AG09309 (cell line): ENCODE results near the gene HNRNPC.

Experiments used
- DNase-seq: peaks from one replicate; pipeline ENCODE4 v3.0.0-alpha.2; 2010; ENCODE audit warnings: low read depth
- H3K4me3 ChIP-seq: 2 replicates; pipeline ENCODE4 v1.5.1; 2011; ENCODE audit warnings: mild to moderate bottlenecking, low read depth, low read length, moderate library complexity; ENCODE audit not compliant: control insufficient read depth
- CTCF ChIP-seq: IDR thresholded peaks from 2 replicates; pipeline ENCODE4 v1.5.1; 2011; ENCODE audit warnings: mild to moderate bottlenecking, low read depth, low read length, inconsistent platforms; ENCODE audit not compliant: insufficient read depth, control insufficient read depth; ENCODE audit errors: missing control alignments

Gene HNRNPC

DNA sequence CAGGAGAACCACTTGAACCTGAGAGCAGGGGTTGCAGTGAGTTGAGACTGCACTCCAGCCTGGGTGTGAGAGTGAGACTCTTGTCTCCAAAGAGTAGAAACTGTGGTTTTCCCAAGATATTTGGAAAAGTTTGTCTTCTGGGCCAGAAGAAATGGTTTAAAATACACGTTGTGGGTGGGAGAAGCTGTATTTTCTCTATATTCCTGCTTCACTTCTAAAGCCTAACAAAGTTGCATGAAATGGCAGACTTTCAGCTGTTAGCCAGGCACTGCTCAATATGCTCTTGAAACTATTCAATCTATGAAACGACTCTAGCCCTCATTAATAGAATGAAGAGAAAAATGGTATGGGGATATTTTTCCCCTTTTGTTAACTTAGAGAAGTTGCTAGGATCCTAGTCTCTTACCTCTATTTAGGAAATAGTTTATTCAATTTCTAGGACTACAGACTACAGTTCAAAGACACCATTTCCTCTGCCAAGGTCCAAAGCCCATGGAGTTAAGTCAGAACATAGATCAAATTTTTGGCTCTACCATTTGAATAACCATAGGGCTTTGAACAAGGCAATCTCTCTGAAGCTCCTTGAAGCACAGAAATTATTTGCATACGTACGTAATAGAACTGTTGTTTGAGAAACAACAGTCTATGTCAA is 64.1 kb downstream of the HNRNPC start:
- no peak for DNase-seq
- TF ChIP-seq CTCF, result no peak
- no peak overlapping the region for H3K4me3 ChIP-seq

DNA sequence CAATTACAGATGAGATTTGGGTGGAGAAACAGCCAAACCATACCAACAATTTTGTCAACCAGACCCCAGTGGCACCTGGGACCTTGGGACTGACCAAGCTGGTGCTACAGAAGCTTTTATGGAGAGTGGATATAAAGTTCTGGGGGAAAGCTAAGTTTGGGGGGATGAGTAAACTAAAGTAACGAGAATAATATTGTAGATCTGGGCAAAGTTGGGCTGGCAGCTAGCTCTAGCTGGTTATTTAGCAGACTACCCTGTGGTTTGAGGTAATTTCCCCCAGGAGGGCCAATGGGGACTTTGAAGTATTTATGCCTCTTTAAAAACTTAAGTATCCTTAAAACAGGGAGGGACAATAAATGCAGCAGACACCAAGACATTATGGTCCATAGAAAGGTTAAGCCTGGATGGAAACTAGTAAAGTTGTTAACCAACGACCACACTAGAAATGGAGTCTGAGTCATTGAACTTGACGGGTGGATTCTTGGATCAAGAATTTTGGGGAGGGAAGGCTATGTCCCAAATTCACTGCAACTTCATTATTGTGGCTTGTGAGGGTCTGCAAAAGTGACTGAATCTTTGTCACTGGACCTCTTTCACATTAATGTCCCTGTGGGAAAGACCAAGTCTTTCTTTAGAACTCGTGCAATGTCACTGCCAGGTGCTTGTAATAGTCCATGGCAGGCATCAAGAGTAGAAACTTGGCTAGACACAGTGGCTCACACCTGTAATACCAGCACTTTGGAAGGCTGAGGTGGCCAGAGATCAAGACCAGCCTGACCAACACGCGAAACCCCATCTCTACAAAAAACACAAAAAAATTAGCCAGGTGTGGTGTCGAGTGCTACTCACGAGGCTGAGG is 64.8 kb downstream of the HNRNPC start:
- DNase-seq, result no peak
- H3K4me3 ChIP-seq, result no peak overlapping the region

GRCh38 chr14:21203470-21204166 is 65.6 kb downstream of the HNRNPC start:
- H3K4me3 ChIP-seq, result no peak overlapping the region
- TF ChIP-seq CTCF, result no peak
- DNase-seq, result no peak

More for the DNA sequence above, 64.8 kb downstream of the HNRNPC start:
- no peak for TF ChIP-seq CTCF

- no peak overlapping the region for H3K4me3 ChIP-seq
- no peak for TF ChIP-seq CTCF
- DNase-seq, result no peak
These were observed 66.5 kb downstream of the HNRNPC start for GRCh38 chr14:21202463-21203358.

DNA sequence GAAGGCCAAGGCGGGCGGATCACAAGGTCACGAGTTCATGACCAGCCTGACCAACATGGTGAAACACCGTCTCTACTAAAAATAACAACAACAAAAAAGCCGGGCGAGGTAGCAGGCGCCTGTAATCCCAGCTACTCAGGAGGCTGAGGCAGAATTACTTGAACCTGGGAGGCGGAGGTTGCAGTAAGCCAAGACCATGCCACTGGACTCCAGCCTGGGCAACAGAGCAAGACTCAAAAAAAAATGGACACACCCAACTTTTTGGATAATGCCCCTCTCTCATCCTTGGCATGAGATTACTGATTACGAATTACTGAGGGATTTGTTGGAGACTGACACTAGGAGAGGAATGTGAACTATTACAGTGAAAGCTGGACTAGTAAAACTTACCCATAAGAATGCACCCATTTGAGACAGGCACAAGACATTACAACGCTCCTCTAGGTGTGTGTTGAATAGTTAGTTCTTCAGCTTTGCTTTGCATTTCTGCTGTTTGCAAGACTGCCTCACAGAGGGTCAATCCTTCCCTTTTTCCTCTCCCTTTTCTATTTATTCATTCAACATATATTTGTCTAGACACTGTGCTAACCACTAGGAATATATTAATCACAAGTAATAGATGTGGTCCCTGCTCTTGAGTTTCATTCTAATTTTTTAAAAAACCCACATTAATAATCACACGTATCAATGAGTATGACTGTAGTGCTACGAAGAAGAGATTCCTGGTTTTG is 67.3 kb downstream of the HNRNPC start:
- DNase-seq, result no peak
- no peak for TF ChIP-seq CTCF
- H3K4me3 ChIP-seq, result no peak overlapping the region
